ENCODE data around the gene PYDC1. TPM values are rescaled to one million over a fixed set of nuclear protein-coding genes. Genes with fewer than 3 reads are reported as not detected.

The PYDC1 gene
- total and polyA plus RNA-seq, 2 of the 13 experiments (the other 11 are each of a cell fraction or from before 2014, with no cell fraction given): not detected

GRCh38 chr16:31179747-31180459, 37.0 kb downstream of the PYDC1 start, which contains the start of gene FUS (continued):
- 0 out of 2 replicates have a peak, but pooled peaks have one; percentile 3 for TF ChIP-seq GLMP (CRISPR knock-in tag; IDR thresholded peaks at IDR 0.05; ENCODE audit: borderline replicate concordance)
- TF ChIP-seq ZNF670 (CRISPR knock-in tag; IDR thresholded peaks at IDR 0.05; ENCODE audit: borderline replicate concordance): peak; percentile 89
- peak; percentile 77; the same call in 1 of the 2 replicates for TF ChIP-seq ZNF484 (CRISPR knock-in tag; IDR thresholded peaks at IDR 0.05; ENCODE audit: borderline replicate concordance, low read depth)
- TF ChIP-seq ASH2L (IDR thresholded peaks at IDR 0.05; ENCODE audit: insufficient read length, low read depth, low read length): peak; percentile 95
- peak; percentile 57 for TF ChIP-seq PATZ1 (CRISPR knock-in tag; IDR thresholded peaks at IDR 0.05)
- TF ChIP-seq ZBTB7B (CRISPR knock-in tag; IDR thresholded peaks at IDR 0.05): no peak; the same call in 1 of the 2 replicates
- TF ChIP-seq PRDM15 (CRISPR knock-in tag; IDR thresholded peaks at IDR 0.05): no peak
- TF ChIP-seq CSRNP1 (CRISPR knock-in tag; IDR thresholded peaks at IDR 0.05): peak; percentile 89
- peak; percentile 84 for TF ChIP-seq ZNF235 (CRISPR knock-in tag; IDR thresholded peaks at IDR 0.05; ENCODE audit: borderline replicate concordance)
- no peak; the same call in 1 of the 2 replicates for TF ChIP-seq ZNF326 (CRISPR knock-in tag; IDR thresholded peaks at IDR 0.05; ENCODE audit: borderline replicate concordance)
- peak; percentile 89; the same call in 1 of the 2 replicates for TF ChIP-seq ZNF124 (CRISPR knock-in tag; IDR thresholded peaks at IDR 0.05)
- no peak; the same call in 1 of the 2 replicates for TF ChIP-seq ZFAT (CRISPR knock-in tag; conservative IDR thresholded peaks at IDR 0.05)
- TF ChIP-seq NFATC3 (CRISPR knock-in tag; IDR thresholded peaks at IDR 0.05): peak; percentile 92
- TF ChIP-seq ZNF275 (CRISPR knock-in tag; IDR thresholded peaks at IDR 0.05; ENCODE audit: borderline replicate concordance): no peak; the same call in 1 of the 2 replicates
- peak; percentile 98 for TF ChIP-seq ATF7 (IDR thresholded peaks at IDR 0.05)
- 0 out of 2 replicates have a peak, but pooled peaks have one; percentile 10 for TF ChIP-seq ATF7 (CRISPR knock-in tag; IDR thresholded peaks at IDR 0.05)
- no peak for TF ChIP-seq RAD51 (IDR thresholded peaks at IDR 0.05; ENCODE audit: borderline replicate concordance)
- TF ChIP-seq ZZZ3 (CRISPR knock-in tag; IDR thresholded peaks at IDR 0.05; ENCODE audit: borderline replicate concordance): no peak

Measured in HepG2 (cell line).